ENCODE results near the gene CNKSR3. TPM values are rescaled to one million over a fixed set of nuclear protein-coding genes. Genes with fewer than 3 reads are reported as not detected.

The CNKSR3 gene
- total and polyA plus RNA-seq, 4 donors: 4.9 to 17.0 (median 8.8) TPM

- no peak overlapping the region for H3K27ac ChIP-seq (ENCODE audit: low read depth, low read length)
Measured at GRCh38 chr6:154498340-154498934, 12.0 kb downstream of the CNKSR3 start.

DNA sequence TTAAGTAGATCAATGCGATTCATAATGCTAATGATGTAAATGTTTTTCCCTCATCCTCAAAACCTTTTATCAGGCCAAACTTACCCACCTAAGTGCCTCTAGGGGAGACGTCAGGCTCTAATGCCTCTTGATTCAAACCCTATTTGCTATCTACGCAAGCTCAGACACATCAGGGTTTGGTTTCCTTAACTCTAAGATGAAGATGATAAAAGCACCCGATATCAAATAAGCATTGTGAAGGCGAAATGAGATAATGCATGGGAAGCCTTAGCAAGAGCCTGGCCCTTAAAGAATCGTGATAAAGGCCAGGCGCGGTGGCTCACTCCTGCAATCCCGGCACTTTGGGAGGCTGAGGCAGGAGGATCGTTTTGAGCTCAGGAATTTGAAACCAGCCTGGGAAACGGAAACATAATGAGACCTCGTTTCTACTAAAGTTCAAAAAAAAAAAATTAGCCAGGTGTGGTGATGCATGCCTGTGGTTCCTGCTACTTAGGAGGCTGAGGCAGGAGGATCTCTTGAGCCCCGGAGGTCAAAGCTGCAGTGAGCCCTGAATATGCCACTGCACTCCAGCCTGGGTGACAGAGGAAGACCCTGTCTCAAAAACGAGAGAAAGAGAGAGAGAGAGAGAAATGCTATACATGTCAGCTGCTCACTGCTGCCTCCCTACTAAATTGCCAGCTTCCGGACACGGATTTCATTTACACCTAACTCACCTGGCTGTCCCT, 13.5 kb downstream of the CNKSR3 start:
- Histone ChIP-seq H3K4me3 (ENCODE audit: low read depth, low read length) (no peak overlapping the region), H3K36me3 (ENCODE audit: control insufficient read depth, insufficient read depth, low read length) (no peaks in the 10 kb centered on the region), H3K4me1 (ENCODE audit: control insufficient read depth, insufficient read depth, low read length) (no peaks in the 10 kb centered on the region), H3K27ac (ENCODE audit: low read depth, low read length) (no peak overlapping the region), H3K9me3 (ENCODE audit: control insufficient read depth, insufficient read depth, low read length) (no peaks in the 10 kb centered on the region), H3K27me3 (ENCODE audit: control insufficient read depth, insufficient read depth, low read length) (no peaks in the 10 kb centered on the region)
- WGBS (ENCODE audit: insufficient coverage): 93% methylated on average over 11 of the region's 16 CpGs
- no peak for DNase-seq (ENCODE audit: low read depth in 4 of 6, low spot score in 6 of 6)

More at GRCh38 chr6:154498340-154498934, 12.0 kb downstream of the CNKSR3 start:
- no peaks in the 10 kb centered on the region for H3K9me3 ChIP-seq (ENCODE audit: control insufficient read depth, insufficient read depth, low read length)
- no peaks in the 10 kb centered on the region for H3K27me3 ChIP-seq (ENCODE audit: control insufficient read depth, insufficient read depth, low read length)
- 91% methylated on average over 2 of the region's 6 CpGs for WGBS (ENCODE audit: insufficient coverage)
- no peak for DNase-seq (ENCODE audit: low read depth in 4 of 6, low spot score in 6 of 6)
- no peaks in the 10 kb centered on the region for H3K4me1 ChIP-seq (ENCODE audit: control insufficient read depth, insufficient read depth, low read length)
- no peak overlapping the region for H3K4me3 ChIP-seq (ENCODE audit: low read depth, low read length)
- no peaks in the 10 kb centered on the region for H3K36me3 ChIP-seq (ENCODE audit: control insufficient read depth, insufficient read depth, low read length)

DNA sequence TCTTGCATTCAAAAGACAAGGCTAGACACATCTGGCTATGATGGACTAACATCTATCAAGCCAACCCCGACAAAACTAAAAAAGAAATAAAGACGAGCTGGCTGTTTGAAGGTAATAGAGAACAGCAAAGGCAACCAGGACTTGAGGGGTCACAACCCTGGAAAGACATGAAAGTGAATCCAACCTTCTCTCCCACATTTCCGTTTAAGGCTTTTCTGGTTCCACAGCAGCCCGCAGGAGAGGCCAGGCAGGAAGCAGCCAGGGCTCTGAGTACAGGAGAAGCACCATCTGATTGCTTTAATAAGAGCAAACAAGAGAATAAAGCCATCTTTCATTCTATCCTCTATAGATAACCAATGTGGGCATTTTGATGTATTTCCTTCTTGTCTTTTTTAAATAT, 14.3 kb downstream of the CNKSR3 start:
- DNase-seq (ENCODE audit: low read depth in 4 of 6, low spot score in 6 of 6): no peak
- Histone ChIP-seq H3K27ac (ENCODE audit: low read depth, low read length) (no peak overlapping the region), H3K36me3 (ENCODE audit: control insufficient read depth, insufficient read depth, low read length) (no peaks in the 10 kb centered on the region), H3K27me3 (ENCODE audit: control insufficient read depth, insufficient read depth, low read length) (no peaks in the 10 kb centered on the region), H3K4me1 (ENCODE audit: control insufficient read depth, insufficient read depth, low read length) (no peaks in the 10 kb centered on the region), H3K9me3 (ENCODE audit: control insufficient read depth, insufficient read depth, low read length) (no peaks in the 10 kb centered on the region), H3K4me3 (ENCODE audit: low read depth, low read length) (no peak overlapping the region)
- 50% methylated on average over 1 of the region's 4 CpGs for WGBS (ENCODE audit: insufficient coverage)

GRCh38 chr6:154494592-154495311, 15.7 kb downstream of the CNKSR3 start:
- H3K4me3 ChIP-seq (ENCODE audit: low read depth, low read length): no peak overlapping the region
- WGBS (ENCODE audit: insufficient coverage): 51% methylated on average over 3 of the region's 5 CpGs
- no peaks in the 10 kb centered on the region for H3K27me3 ChIP-seq (ENCODE audit: control insufficient read depth, insufficient read depth, low read length)
- no peak overlapping the region for H3K27ac ChIP-seq (ENCODE audit: low read depth, low read length)
- H3K36me3 ChIP-seq (ENCODE audit: control insufficient read depth, insufficient read depth, low read length): no peaks in the 10 kb centered on the region
- peak in 1 of 6 donors; percentile 93 for DNase-seq (ENCODE audit: low read depth in 4 of 6, low spot score in 6 of 6)
- H3K4me1 ChIP-seq (ENCODE audit: control insufficient read depth, insufficient read depth, low read length): no peaks in the 10 kb centered on the region
- no peaks in the 10 kb centered on the region for H3K9me3 ChIP-seq (ENCODE audit: control insufficient read depth, insufficient read depth, low read length)

DNA sequence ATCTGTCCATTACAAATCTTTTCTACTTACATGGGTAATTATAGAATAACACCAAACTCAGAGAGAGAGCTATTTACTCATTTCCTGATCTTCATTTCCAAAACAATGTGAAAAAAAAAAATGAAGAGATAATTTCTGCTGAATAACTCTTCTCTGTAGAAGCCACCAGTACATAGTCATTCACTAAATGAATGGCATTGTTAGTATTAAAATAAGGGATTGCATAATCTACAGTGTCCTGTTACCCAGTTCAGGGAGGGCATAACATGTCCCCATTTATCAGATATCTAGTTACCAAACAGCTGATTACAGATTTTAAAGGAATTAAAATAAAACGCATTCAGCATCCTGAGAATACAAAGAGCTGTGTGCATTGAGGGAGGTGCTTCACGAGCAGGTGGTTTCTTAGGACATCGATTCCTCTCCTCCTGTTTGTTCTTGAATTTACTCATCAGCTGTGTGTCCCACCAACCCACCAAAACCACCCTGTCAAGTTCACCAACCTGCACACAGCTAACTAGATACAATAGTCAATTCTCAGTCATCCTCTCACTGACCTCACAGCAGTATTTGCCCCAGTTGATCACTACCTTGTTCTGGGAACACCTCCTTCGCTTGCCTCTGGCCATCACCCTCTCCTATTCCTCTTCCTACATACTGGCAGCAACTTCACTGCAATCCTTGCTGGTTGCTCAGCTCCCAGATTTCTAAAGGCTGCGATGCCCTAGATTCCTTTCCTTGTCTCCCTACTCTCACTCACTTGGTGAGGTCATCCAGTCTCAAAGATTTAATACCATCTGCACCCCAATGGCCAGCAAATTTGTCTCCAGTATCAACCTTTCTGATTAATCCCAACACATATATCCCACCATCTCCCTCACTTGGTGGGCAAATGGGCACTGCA, 18.7 kb downstream of the CNKSR3 start:
- no peaks in the 10 kb centered on the region for H3K27me3 ChIP-seq (ENCODE audit: control insufficient read depth, insufficient read depth, low read length)
- no peaks in the 10 kb centered on the region for H3K9me3 ChIP-seq (ENCODE audit: control insufficient read depth, insufficient read depth, low read length)
- H3K4me1 ChIP-seq (ENCODE audit: control insufficient read depth, insufficient read depth, low read length): no peaks in the 10 kb centered on the region
- DNase-seq (ENCODE audit: low read depth in 4 of 6, low spot score in 6 of 6): no peak
- 79% methylated on average over 3 of the region's 5 CpGs for WGBS (ENCODE audit: insufficient coverage)
- no peaks in the 10 kb centered on the region for H3K36me3 ChIP-seq (ENCODE audit: control insufficient read depth, insufficient read depth, low read length)
- H3K4me3 ChIP-seq (ENCODE audit: low read depth, low read length): no peak overlapping the region
- H3K27ac ChIP-seq (ENCODE audit: low read depth, low read length): no peak overlapping the region

- H3K27me3 ChIP-seq (ENCODE audit: control insufficient read depth, insufficient read depth, low read length): no peaks in the 10 kb centered on the region
- DNase-seq (ENCODE audit: low read depth in 4 of 6, low spot score in 6 of 6): no peak
- H3K36me3 ChIP-seq (ENCODE audit: control insufficient read depth, insufficient read depth, low read length): no peaks in the 10 kb centered on the region
- WGBS (ENCODE audit: insufficient coverage): 100% methylated on average over 2 of the region's 5 CpGs
- no peaks in the 10 kb centered on the region for H3K9me3 ChIP-seq (ENCODE audit: control insufficient read depth, insufficient read depth, low read length)
- no peak overlapping the region for H3K4me3 ChIP-seq (ENCODE audit: low read depth, low read length)
- no peak overlapping the region for H3K27ac ChIP-seq (ENCODE audit: low read depth, low read length)
- H3K4me1 ChIP-seq (ENCODE audit: control insufficient read depth, insufficient read depth, low read length): no peaks in the 10 kb centered on the region
Measured at GRCh38 chr6:154489822-154490221, 20.7 kb downstream of the CNKSR3 start.

GRCh38 chr6:154488802-154489437, 21.6 kb downstream of the CNKSR3 start:
- no peak overlapping the region for H3K27ac ChIP-seq (ENCODE audit: low read depth, low read length)
- H3K9me3 ChIP-seq (ENCODE audit: control insufficient read depth, insufficient read depth, low read length): no peaks in the 10 kb centered on the region
- DNase-seq (ENCODE audit: low read depth in 4 of 6, low spot score in 6 of 6): no peak
- H3K4me3 ChIP-seq (ENCODE audit: low read depth, low read length): no peak overlapping the region
- H3K27me3 ChIP-seq (ENCODE audit: control insufficient read depth, insufficient read depth, low read length): no peaks in the 10 kb centered on the region
- no peaks in the 10 kb centered on the region for H3K36me3 ChIP-seq (ENCODE audit: control insufficient read depth, insufficient read depth, low read length)
- 92% methylated on average over 5 of the region's 11 CpGs for WGBS (ENCODE audit: insufficient coverage)
- no peaks in the 10 kb centered on the region for H3K4me1 ChIP-seq (ENCODE audit: control insufficient read depth, insufficient read depth, low read length)

- H3K27me3 ChIP-seq (ENCODE audit: control insufficient read depth, insufficient read depth, low read length): no peaks in the 10 kb centered on the region
- no peaks in the 10 kb centered on the region for H3K9me3 ChIP-seq (ENCODE audit: control insufficient read depth, insufficient read depth, low read length)
- H3K36me3 ChIP-seq (ENCODE audit: control insufficient read depth, insufficient read depth, low read length): no peaks in the 10 kb centered on the region
- H3K4me3 ChIP-seq (ENCODE audit: low read depth, low read length): no peak overlapping the region
- WGBS (ENCODE audit: insufficient coverage): no CpG with 5 or more reads among the region's 1 CpG
- no peak for DNase-seq (ENCODE audit: low read depth in 4 of 6, low spot score in 6 of 6)
- no peak overlapping the region for H3K27ac ChIP-seq (ENCODE audit: low read depth, low read length)
- no peaks in the 10 kb centered on the region for H3K4me1 ChIP-seq (ENCODE audit: control insufficient read depth, insufficient read depth, low read length)
Measured at GRCh38 chr6:154488248-154488593, 22.3 kb downstream of the CNKSR3 start.

Data from spinal cord (tissue), 10 donors.